WTC11 (cell line): ENCODE results near the gene NT5C3B. TPM values are rescaled to one million over a fixed set of nuclear protein-coding genes. Genes with fewer than 3 reads are reported as not detected.

Experiments used
- ATAC-seq: fragments of 200-7000 bp; cut with Tn5 transposase; 2 replicates; pipeline ENCODE4 v1.10.0; 2021; ENCODE audit warnings: mild to moderate bottlenecking, moderate library complexity
- CTCF ChIA-PET: fragments of 300-600 bp; sonication (Branson Sonifier 250); formaldehyde crosslinking; loops from one replicate; lab custom pipeline; 2021; ENCODE audit warnings: antibody characterized with exemption; lab: Charles Lee
- POLR2A ChIA-PET: fragments of 350-600 bp; sonication (Branson Sonifier 250); formaldehyde crosslinking; loops from one replicate; lab custom pipeline; 2021; ENCODE audit warnings: antibody characterized with exemption; lab: Charles Lee
- DNase-seq: peaks from one replicate; pipeline ENCODE4 v3.0.0; 2021; ENCODE audit warnings: low spot score
- H3K27ac Mint-ChIP-seq: 2 replicates; pipeline ENCODE4 v1.8.0; 2021; ENCODE audit warnings: mixed read lengths
- H3K27me3 Mint-ChIP-seq: 2 replicates; pipeline ENCODE4 v1.8.0; 2021; ENCODE audit warnings: low read depth, mild to moderate bottlenecking, moderate library complexity, mixed read lengths
- H3K36me3 Mint-ChIP-seq: 2 replicates; pipeline ENCODE4 v1.8.0; 2021; ENCODE audit warnings: mixed read lengths
- H3K4me1 Mint-ChIP-seq: 2 replicates; pipeline ENCODE4 v1.8.0; 2022; ENCODE audit warnings: mixed read lengths
- H3K4me3 Mint-ChIP-seq: 2 replicates; pipeline ENCODE4 v1.8.0; 2021; ENCODE audit warnings: mild to moderate bottlenecking, moderate library complexity, mixed read lengths
- H3K9me3 Mint-ChIP-seq: 2 replicates; pipeline ENCODE4 v1.8.0; 2021; ENCODE audit warnings: mixed read lengths
- CBFB ChIP-seq: sonication (generic); formaldehyde crosslinking; IDR thresholded peaks from 2 replicates; pipeline ENCODE4 v1.8.1; 2022; ENCODE audit warnings: mild to moderate bottlenecking, low read depth, missing genetic modification reagents
- ESRRA ChIP-seq: sonication (generic); formaldehyde crosslinking; IDR thresholded peaks from 2 replicates; pipeline ENCODE4 v1.8.1; 2022; ENCODE audit warnings: mild to moderate bottlenecking, missing genetic modification reagents, borderline replicate concordance
- FOXJ3 ChIP-seq: sonication (generic); formaldehyde crosslinking; IDR thresholded peaks from 2 replicates; pipeline ENCODE4 v1.9.0; 2021; ENCODE audit warnings: missing genetic modification reagents, mild to moderate bottlenecking, borderline replicate concordance
- FOXK1 ChIP-seq: sonication (generic); formaldehyde crosslinking; IDR thresholded peaks from 2 replicates; pipeline ENCODE4 v1.8.0; 2022; ENCODE audit warnings: mild to moderate bottlenecking, moderate library complexity, missing genetic modification reagents
- HMGA2 ChIP-seq: fragments of 250-450 bp; sonication (Bioruptor Pico); IDR thresholded peaks from 2 replicates; pipeline ENCODE4 v1.4.0; 2021; ENCODE audit warnings: mild to moderate bottlenecking, moderate library complexity
- JAZF1 ChIP-seq: fragments of 250-450 bp; sonication (Bioruptor Pico); IDR thresholded peaks from 2 replicates; pipeline ENCODE4 v1.9.0; 2021; ENCODE audit warnings: moderate library complexity, mild to moderate bottlenecking, inconsistent platforms
- OVOL2 ChIP-seq: fragments of 250-450 bp; sonication (Bioruptor Pico); IDR thresholded peaks from 2 replicates; pipeline ENCODE4 v1.9.0; 2021; ENCODE audit warnings: mild to moderate bottlenecking, borderline replicate concordance
- PRRX2 ChIP-seq: fragments of 250-450 bp; sonication (Bioruptor Pico); IDR thresholded peaks from 2 replicates; pipeline ENCODE4 v1.8.0; 2021; ENCODE audit warnings: mild to moderate bottlenecking
- SOX15 ChIP-seq: fragments of 250-450 bp; sonication (Bioruptor Pico); IDR thresholded peaks from 2 replicates; pipeline ENCODE4 v1.9.0; 2021; ENCODE audit warnings: mild to moderate bottlenecking
- SP1 ChIP-seq: sonication (generic); formaldehyde crosslinking; conservative IDR thresholded peaks from 2 replicates; pipeline ENCODE4 v1.8.1; 2022; ENCODE audit warnings: missing genetic modification reagents
- TEAD1 ChIP-seq: sonication (generic); formaldehyde crosslinking; IDR thresholded peaks from 2 replicates; pipeline ENCODE4 v1.8.0; 2022; ENCODE audit warnings: mild to moderate bottlenecking, missing genetic modification reagents
- ZBTB21 ChIP-seq: sonication (generic); formaldehyde crosslinking; IDR thresholded peaks from 2 replicates; pipeline ENCODE4 v1.8.1; 2023; ENCODE audit warnings: mild to moderate bottlenecking, missing genetic modification reagents, borderline replicate concordance
- ZNF232 ChIP-seq: sonication (generic); formaldehyde crosslinking; IDR thresholded peaks from 2 replicates; pipeline ENCODE4 v1.8.0; 2022; ENCODE audit warnings: mild to moderate bottlenecking, missing genetic modification reagents
- ZNF396 ChIP-seq: fragments of 250-450 bp; sonication (Bioruptor Pico); IDR thresholded peaks from 2 replicates; pipeline ENCODE4 v1.8.0; 2021; ENCODE audit warnings: mild to moderate bottlenecking, moderate library complexity, borderline replicate concordance
- ZNF423 ChIP-seq: fragments of 250-450 bp; sonication (Bioruptor Pico); IDR thresholded peaks from 2 replicates; pipeline ENCODE4 v2.1.2; 2022; ENCODE audit warnings: mild to moderate bottlenecking, moderate library complexity
- ZNF671 ChIP-seq: fragments of 250-450 bp; sonication (Bioruptor Pico); IDR thresholded peaks from 2 replicates; pipeline ENCODE4 v1.8.0; 2021; ENCODE audit warnings: mild to moderate bottlenecking
- total RNA-seq: library from RNA; stranded (reverse); gene quantifications from 3 replicates; pipeline ENCODE4 v1.2.3, GENCODE V29; 2021
- TF ChIP-seq, protein P1 (sequence below): sonication (generic); formaldehyde crosslinking; IDR thresholded peaks from 2 replicates; pipeline ENCODE4 v1.8.1; 2023; ENCODE audit warnings: mild to moderate bottlenecking, missing genetic modification reagents, moderate library complexity
- TF ChIP-seq, protein P2 (sequence below): fragments of 250-450 bp; sonication (Bioruptor Pico); IDR thresholded peaks from 2 replicates; pipeline ENCODE4 v1.9.0; 2021; ENCODE audit warnings: moderate library complexity, mild to moderate bottlenecking, inconsistent platforms, borderline replicate concordance
- TF ChIP-seq, protein P3 (sequence below): sonication (generic); formaldehyde crosslinking; IDR thresholded peaks from 2 replicates; pipeline ENCODE4 v1.8.0; 2023; ENCODE audit warnings: missing genetic modification reagents
- TF ChIP-seq, protein P4 (sequence below): sonication (generic); formaldehyde crosslinking; IDR thresholded peaks from 2 replicates; pipeline ENCODE4 v1.8.0; 2022; ENCODE audit warnings: mild to moderate bottlenecking, missing genetic modification reagents
- TF ChIP-seq, protein P5 (sequence below): sonication (generic); formaldehyde crosslinking; IDR thresholded peaks from 2 replicates; pipeline ENCODE4 v1.8.0; 2023; ENCODE audit warnings: missing genetic modification reagents, mild to moderate bottlenecking, borderline replicate concordance
- TF ChIP-seq, protein P6 (sequence below): sonication (generic); formaldehyde crosslinking; IDR thresholded peaks from 2 replicates; pipeline ENCODE4 v1.8.0; 2023; ENCODE audit warnings: mild to moderate bottlenecking, missing genetic modification reagents

Gene NT5C3B
- total RNA-seq, 1 experiment from 2014 or later = 58.1 TPM

DNA sequence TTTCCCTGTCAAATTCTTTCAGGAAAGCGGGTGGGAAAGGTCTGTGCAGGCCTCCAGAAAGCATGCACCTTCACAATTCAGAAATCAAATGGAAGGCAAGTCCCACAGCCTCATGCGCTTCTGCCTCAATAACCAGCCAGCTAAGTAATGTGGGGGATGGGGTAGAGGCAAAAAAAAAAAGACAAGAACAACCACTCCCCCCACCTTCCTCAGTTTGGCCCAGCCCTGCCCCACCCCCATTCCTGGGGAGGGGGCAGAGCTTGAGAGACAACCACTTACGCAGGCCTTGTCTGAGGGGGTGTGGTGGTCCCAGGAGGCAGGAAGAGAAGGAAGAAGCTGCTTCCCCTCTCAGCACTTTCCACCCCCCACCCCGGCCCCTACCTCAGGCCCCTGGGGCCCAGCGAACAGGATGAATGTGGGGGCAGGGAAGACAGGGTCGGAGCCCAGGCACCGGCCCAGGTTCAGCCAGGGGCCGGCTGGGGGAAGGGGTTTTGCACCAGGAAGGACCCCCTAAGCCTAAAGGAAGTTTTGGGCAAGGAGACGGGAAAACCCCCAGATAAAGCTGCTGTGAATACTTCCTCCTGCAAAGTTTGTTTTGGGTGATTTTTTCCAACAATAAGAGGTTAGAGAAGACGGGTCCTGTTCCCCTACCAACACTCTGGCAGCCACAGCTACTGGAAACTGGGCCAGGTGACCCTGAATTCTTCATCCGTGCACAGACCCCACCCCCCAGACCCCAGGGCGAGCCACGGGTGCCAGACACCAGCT, 50.8 kb downstream of the NT5C3B start (continued):
- TF ChIP-seq, protein P1, sequence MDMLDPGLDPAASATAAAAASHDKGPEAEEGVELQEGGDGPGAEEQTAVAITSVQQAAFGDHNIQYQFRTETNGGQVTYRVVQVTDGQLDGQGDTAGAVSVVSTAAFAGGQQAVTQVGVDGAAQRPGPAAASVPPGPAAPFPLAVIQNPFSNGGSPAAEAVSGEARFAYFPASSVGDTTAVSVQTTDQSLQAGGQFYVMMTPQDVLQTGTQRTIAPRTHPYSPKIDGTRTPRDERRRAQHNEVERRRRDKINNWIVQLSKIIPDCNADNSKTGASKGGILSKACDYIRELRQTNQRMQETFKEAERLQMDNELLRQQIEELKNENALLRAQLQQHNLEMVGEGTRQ (CRISPR knock-in tag) = 0 out of 2 replicates have a peak, but pooled peaks have one; percentile 32
- no peak for TF ChIP-seq JAZF1 (CRISPR knock-in tag)
- no peak for TF ChIP-seq SOX15 (CRISPR knock-in tag)
- TF ChIP-seq, protein P2, sequence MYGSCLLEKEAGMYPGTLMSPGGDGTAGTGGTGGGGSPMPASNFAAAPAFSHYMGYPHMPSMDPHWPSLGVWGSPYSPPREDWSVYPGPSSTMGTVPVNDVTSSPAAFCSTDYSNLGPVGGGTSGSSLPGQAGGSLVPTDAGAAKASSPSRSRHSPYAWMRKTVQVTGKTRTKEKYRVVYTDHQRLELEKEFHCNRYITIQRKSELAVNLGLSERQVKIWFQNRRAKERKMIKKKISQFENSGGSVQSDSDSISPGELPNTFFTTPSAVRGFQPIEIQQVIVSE = no peak
- peak; percentile 70; the same call in 1 of the 2 replicates for TF ChIP-seq FOXK1 (CRISPR knock-in tag)
- no peak for TF ChIP-seq FOXJ3 (CRISPR knock-in tag)
- no peak for TF ChIP-seq ZNF396
- TF ChIP-seq, protein P3, sequence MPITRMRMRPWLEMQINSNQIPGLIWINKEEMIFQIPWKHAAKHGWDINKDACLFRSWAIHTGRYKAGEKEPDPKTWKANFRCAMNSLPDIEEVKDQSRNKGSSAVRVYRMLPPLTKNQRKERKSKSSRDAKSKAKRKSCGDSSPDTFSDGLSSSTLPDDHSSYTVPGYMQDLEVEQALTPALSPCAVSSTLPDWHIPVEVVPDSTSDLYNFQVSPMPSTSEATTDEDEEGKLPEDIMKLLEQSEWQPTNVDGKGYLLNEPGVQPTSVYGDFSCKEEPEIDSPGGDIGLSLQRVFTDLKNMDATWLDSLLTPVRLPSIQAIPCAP = no peak
- TF ChIP-seq ZNF671 (CRISPR knock-in tag) = no peak
- TF ChIP-seq TEAD1 (CRISPR knock-in tag) = peak; percentile 98
- TF ChIP-seq OVOL2 (CRISPR knock-in tag) = no peak
- no peak for TF ChIP-seq ZNF423 (CRISPR knock-in tag)
- no peak for TF ChIP-seq ESRRA (CRISPR knock-in tag)
- peak; percentile 93 for TF ChIP-seq SP1 (CRISPR knock-in tag)
- peak; percentile 77; the same call in 1 of the 2 replicates for TF ChIP-seq ZBTB21 (CRISPR knock-in tag)
- TF ChIP-seq, protein P4, sequence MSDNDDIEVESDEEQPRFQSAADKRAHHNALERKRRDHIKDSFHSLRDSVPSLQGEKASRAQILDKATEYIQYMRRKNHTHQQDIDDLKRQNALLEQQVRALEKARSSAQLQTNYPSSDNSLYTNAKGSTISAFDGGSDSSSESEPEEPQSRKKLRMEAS (CRISPR knock-in tag) = no peak
- TF ChIP-seq PRRX2 = no peak
- TF ChIP-seq, protein P5, sequence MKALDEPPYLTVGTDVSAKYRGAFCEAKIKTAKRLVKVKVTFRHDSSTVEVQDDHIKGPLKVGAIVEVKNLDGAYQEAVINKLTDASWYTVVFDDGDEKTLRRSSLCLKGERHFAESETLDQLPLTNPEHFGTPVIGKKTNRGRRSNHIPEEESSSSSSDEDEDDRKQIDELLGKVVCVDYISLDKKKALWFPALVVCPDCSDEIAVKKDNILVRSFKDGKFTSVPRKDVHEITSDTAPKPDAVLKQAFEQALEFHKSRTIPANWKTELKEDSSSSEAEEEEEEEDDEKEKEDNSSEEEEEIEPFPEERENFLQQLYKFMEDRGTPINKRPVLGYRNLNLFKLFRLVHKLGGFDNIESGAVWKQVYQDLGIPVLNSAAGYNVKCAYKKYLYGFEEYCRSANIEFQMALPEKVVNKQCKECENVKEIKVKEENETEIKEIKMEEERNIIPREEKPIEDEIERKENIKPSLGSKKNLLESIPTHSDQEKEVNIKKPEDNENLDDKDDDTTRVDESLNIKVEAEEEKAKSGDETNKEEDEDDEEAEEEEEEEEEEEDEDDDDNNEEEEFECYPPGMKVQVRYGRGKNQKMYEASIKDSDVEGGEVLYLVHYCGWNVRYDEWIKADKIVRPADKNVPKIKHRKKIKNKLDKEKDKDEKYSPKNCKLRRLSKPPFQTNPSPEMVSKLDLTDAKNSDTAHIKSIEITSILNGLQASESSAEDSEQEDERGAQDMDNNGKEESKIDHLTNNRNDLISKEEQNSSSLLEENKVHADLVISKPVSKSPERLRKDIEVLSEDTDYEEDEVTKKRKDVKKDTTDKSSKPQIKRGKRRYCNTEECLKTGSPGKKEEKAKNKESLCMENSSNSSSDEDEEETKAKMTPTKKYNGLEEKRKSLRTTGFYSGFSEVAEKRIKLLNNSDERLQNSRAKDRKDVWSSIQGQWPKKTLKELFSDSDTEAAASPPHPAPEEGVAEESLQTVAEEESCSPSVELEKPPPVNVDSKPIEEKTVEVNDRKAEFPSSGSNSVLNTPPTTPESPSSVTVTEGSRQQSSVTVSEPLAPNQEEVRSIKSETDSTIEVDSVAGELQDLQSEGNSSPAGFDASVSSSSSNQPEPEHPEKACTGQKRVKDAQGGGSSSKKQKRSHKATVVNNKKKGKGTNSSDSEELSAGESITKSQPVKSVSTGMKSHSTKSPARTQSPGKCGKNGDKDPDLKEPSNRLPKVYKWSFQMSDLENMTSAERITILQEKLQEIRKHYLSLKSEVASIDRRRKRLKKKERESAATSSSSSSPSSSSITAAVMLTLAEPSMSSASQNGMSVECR = peak; percentile 60; the same call in 1 of the 2 replicates
- TF ChIP-seq HMGA2 (CRISPR knock-in tag) = no peak
- peak; percentile 92; the same call in 1 of the 2 replicates for TF ChIP-seq CBFB

DNA sequence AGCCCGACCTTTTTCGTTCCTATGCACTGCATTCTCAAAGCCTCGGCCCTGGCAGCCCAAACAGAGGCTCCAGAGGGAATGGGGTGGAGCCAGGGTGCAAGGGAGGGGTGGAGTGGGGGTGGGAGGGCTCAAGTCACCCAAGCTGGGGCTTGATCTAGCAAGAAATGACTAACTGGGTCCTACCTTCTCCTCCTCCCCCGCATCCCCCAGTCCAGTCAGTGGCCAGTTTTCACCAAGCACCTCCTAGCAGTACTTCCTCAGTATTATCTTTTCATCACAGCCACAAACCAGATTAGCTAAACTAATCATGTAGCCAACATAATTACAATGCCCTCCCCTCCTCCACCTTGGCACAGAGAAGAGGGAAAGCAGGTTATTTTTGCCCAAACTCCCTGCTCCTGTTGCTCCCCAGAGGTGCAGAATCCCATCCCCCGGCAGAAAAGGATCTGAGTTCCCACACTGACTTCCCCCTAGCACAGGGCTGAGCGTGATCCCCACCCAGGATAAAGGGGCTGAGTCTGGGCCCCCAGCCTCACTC, 51.8 kb downstream of the NT5C3B start:
- H3K27me3 Mint-ChIP-seq = no peaks in the 10 kb centered on the region
- H3K4me3 Mint-ChIP-seq = peak overlapping the region; percentile 88
- peak; percentile 67 for DNase-seq
- peaks cover 44% of the 10 kb centered on the region for H3K4me1 Mint-ChIP-seq
- no peaks in the 10 kb centered on the region for H3K9me3 Mint-ChIP-seq
- POLR2A ChIA-PET = interaction anchor here (0.7 to 4.1 kb wide), 10 partner anchors 7 to 233 kb away, joined by 3 to 142 read pairs (median 24); partner anchors contain the start of genes DNAJC7, EIF1, FKBP10 and KLHL11
- no peaks in the 10 kb centered on the region; the same call in 1 of the 2 replicates for H3K36me3 Mint-ChIP-seq
- ATAC-seq = peak; percentile 1
- no peak for TF ChIP-seq ZNF232
- no peak for TF ChIP-seq ZNF423 (CRISPR knock-in tag)
- TF ChIP-seq, protein P6, sequence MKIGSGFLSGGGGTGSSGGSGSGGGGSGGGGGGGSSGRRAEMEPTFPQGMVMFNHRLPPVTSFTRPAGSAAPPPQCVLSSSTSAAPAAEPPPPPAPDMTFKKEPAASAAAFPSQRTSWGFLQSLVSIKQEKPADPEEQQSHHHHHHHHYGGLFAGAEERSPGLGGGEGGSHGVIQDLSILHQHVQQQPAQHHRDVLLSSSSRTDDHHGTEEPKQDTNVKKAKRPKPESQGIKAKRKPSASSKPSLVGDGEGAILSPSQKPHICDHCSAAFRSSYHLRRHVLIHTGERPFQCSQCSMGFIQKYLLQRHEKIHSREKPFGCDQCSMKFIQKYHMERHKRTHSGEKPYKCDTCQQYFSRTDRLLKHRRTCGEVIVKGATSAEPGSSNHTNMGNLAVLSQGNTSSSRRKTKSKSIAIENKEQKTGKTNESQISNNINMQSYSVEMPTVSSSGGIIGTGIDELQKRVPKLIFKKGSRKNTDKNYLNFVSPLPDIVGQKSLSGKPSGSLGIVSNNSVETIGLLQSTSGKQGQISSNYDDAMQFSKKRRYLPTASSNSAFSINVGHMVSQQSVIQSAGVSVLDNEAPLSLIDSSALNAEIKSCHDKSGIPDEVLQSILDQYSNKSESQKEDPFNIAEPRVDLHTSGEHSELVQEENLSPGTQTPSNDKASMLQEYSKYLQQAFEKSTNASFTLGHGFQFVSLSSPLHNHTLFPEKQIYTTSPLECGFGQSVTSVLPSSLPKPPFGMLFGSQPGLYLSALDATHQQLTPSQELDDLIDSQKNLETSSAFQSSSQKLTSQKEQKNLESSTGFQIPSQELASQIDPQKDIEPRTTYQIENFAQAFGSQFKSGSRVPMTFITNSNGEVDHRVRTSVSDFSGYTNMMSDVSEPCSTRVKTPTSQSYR = peak; percentile 15; the same call in 1 of the 2 replicates
- TF ChIP-seq, all 79 proteins: peak for 1
- CTCF ChIA-PET = interaction anchor here (0.7 to 7.2 kb wide), 12 partner anchors 9 to 234 kb away, joined by 3 to 252 read pairs (median 17); partner anchors contain the start of genes ACLY, DNAJC7, FKBP10 and ODAD4
- H3K27ac Mint-ChIP-seq = peak overlapping the region; percentile 99
